Gastrocnemius medialis (tissue), 4 donors: ENCODE data around the gene CTSL. TPM values are rescaled to one million over a fixed set of nuclear protein-coding genes. Genes with fewer than 3 reads are reported as not detected.

ENCODE experiments used
- ATAC-seq, 2 donors: fragments of 150-250 bp; one replicate each; pipeline ENCODE4 v1.9.1; 2016
- DNase-seq, 2 donors: peaks; one replicate each; pipeline ENCODE4 v3.0.0-alpha.2; 2019
- H3K27ac ChIP-seq, 4 donors: fragments of 200-600 bp; sonication (generic); 1 replicate in 1 of 4; 2 replicates in 3 of 4; pipeline ENCODE4 v1.5.1; 2016 to 2018; ENCODE audit warnings: mild to moderate bottlenecking in 2 of 4, moderate library complexity in 1 of 4
- H3K27me3 ChIP-seq, 3 donors: fragments of 200-600 bp; sonication (generic) in 2 of 3; 1 replicate in 1 of 3; 2 replicates in 2 of 3; pipeline versions ENCODE4 v1.5.1 to v1.6.0; 2016 to 2019; ENCODE audit warnings: mild to moderate bottlenecking in 1 of 3, moderate library complexity in 1 of 3
- H3K36me3 ChIP-seq, 2 donors: fragments of 200-600 bp; sonication (generic) in 1 of 2; one replicate each; pipeline ENCODE4 v1.5.1; 2017 to 2018
- H3K4me1 ChIP-seq, 2 donors: fragments of 200-600 bp; sonication (generic) in 1 of 2; one replicate each; pipeline ENCODE4 v1.5.1; 2016 to 2017; ENCODE audit warnings: mild to moderate bottlenecking in 2 of 2
- H3K4me3 ChIP-seq, 4 donors: fragments of 200-600 bp; sonication (generic) in 3 of 4; 1 replicate in 1 of 4; 2 replicates in 3 of 4; pipeline ENCODE4 v1.5.1; 2016 to 2019; ENCODE audit warnings: mild to moderate bottlenecking in 2 of 4
- H3K9me3 ChIP-seq, 3 donors: fragments of 200-600 bp; sonication (generic) in 2 of 3; 1 replicate in 1 of 3; 2 replicates in 2 of 3; pipeline ENCODE4 v1.5.1; 2016 to 2019
- CTCF ChIP-seq, 5 experiments: fragments of 450-650 bp in 3 of 5; fragments of 200-600 bp in 2 of 5; sonication (generic) in 2 of 5; IDR thresholded peaks in 4 of 5; conservative IDR thresholded peaks in 1 of 5; 1 replicate in 4 of 5; 2 replicates in 1 of 5; pipeline ENCODE4 v1.5.1; 2016 to 2019; ENCODE audit warnings: antibody characterized with exemption in 5 of 5, mild to moderate bottlenecking in 3 of 5, moderate library complexity in 3 of 5
- POLR2A ChIP-seq, 2 donors: fragments of 450-650 bp; IDR thresholded peaks; one replicate each; pipeline ENCODE4 v1.6.1; 2017; ENCODE audit warnings: antibody characterized with exemption in 2 of 2, mild to moderate bottlenecking in 2 of 2, moderate library complexity in 2 of 2
- in situ Hi-C, 4 donors: fragments of 200-750 bp; cut with MboI; loops; one replicate each; pipeline versions ENCODE4 v1.15.0 to v1.8.0; 2017; ENCODE audit warnings: low sequenced_read_pairs in 4 of 4
- intact Hi-C: fragments of 100-400 bp; cut with DNase I; formaldehyde crosslinking; loops from one replicate; pipeline ENCODE4 v1.15.1; 2023; ENCODE audit warnings: low total_unique reads
- total RNA-seq, 4 donors: library from RNA; depleted of rRNA; stranded (reverse); fragments of >200 nt; gene quantifications; one replicate each; pipeline versions ENCODE4 v1.1.0 to v1.2.3, GENCODE V29; 2016

Gene CTSL
- total RNA-seq, 4 donors from 2014 or later: 37.3 to 110 (median 56.8) TPM

GRCh38 chr9:87678650-87679355 is 47.1 kb upstream of the CTSL start:
- TF ChIP-seq POLR2A (IDR thresholded peaks at IDR 0.05) (no peak), CTCF (IDR thresholded peaks at IDR 0.05 in 4 of 5, conservative IDR thresholded peaks at IDR 0.05 in 1 of 5) (peak; percentile 56 to 78 (median 70))
- no peak for ATAC-seq
- in situ Hi-C loops: loop anchor here in 2 of 4 donors (5.0 to 10.0 kb wide), 2 partner anchors 133 to 136 kb away; no protein-coding TSS in a partner anchor

GRCh38 chr9:87681271-87682061 is 44.5 kb upstream of the CTSL start:
- no peaks in the 10 kb centered on the region for H3K9me3 ChIP-seq
- in situ Hi-C loops: no loop called here
- DNase-seq (no peak), ATAC-seq (no peak)
- no peak for TF ChIP-seq POLR2A (IDR thresholded peaks at IDR 0.05)
- TF ChIP-seq CTCF (IDR thresholded peaks at IDR 0.05 in 4 of 5, conservative IDR thresholded peaks at IDR 0.05 in 1 of 5): no peak
- H3K36me3 ChIP-seq: no peaks in the 10 kb centered on the region
- H3K4me1 ChIP-seq: no peaks in the 10 kb centered on the region
- H3K4me3 ChIP-seq: no peak overlapping the region
- no peak overlapping the region for H3K27ac ChIP-seq
- intact Hi-C loops: loop anchor here (5.0 kb wide), 1 partner anchor 46 kb away; the partner anchor contains the start of gene CTSL
- H3K27me3 ChIP-seq: no peaks in the 10 kb centered on the region

More at GRCh38 chr9:87678650-87679355, 47.1 kb upstream of the CTSL start:
- Histone ChIP-seq H3K4me3 (no peak overlapping the region), H3K27me3 (no peaks in the 10 kb centered on the region), H3K9me3 (no peaks in the 10 kb centered on the region), H3K36me3 (no peaks in the 10 kb centered on the region), H3K4me1 (no peaks in the 10 kb centered on the region), H3K27ac (no peak overlapping the region)
- DNase-seq: peak in 1 of 2 donors; percentile 34
- intact Hi-C loops: loop anchor here (2.0 to 5.0 kb wide), 2 partner anchors 134 to 898 kb away; no protein-coding TSS in a partner anchor

GRCh38 chr9:87682085-87682484 is 43.8 kb upstream of the CTSL start:
- no peak for DNase-seq
- TF ChIP-seq POLR2A (IDR thresholded peaks at IDR 0.05): no peak
- Histone ChIP-seq H3K27me3 (no peaks in the 10 kb centered on the region), H3K4me1 (no peaks in the 10 kb centered on the region), H3K36me3 (no peaks in the 10 kb centered on the region), H3K9me3 (no peaks in the 10 kb centered on the region), H3K27ac (no peak overlapping the region), H3K4me3 (no peak overlapping the region)
- intact Hi-C loops (loop anchor here (5.0 kb wide), 1 partner anchor 45 kb away; the partner anchor contains the start of gene CTSL), in situ Hi-C loops (no loop called here)
- ATAC-seq: no peak

- DNase-seq: no peak
- H3K36me3 ChIP-seq: no peaks in the 10 kb centered on the region
- H3K4me1 ChIP-seq: no peaks in the 10 kb centered on the region
- no peak overlapping the region for H3K4me3 ChIP-seq
- no peaks in the 10 kb centered on the region for H3K9me3 ChIP-seq
- intact Hi-C loops (loop anchor here (5.0 kb wide), 1 partner anchor 45 kb away; the partner anchor contains the start of gene CTSL), in situ Hi-C loops (no loop called here)
- no peak for ATAC-seq
- H3K27me3 ChIP-seq: no peaks in the 10 kb centered on the region
- no peak overlapping the region for H3K27ac ChIP-seq
- TF ChIP-seq CTCF (IDR thresholded peaks at IDR 0.05 in 4 of 5, conservative IDR thresholded peaks at IDR 0.05 in 1 of 5) (no peak), POLR2A (IDR thresholded peaks at IDR 0.05) (no peak)
These were observed 43.3 kb upstream of the CTSL start for GRCh38 chr9:87682618-87683017.
